ENCODE measurements around the gene DOCK2. TPM values are rescaled to one million over a fixed set of nuclear protein-coding genes. Genes with fewer than 3 reads are reported as not detected.

DOCK2 gene
- total RNA-seq, 1 donor from 2014 or later, result 1.1 TPM

GRCh38 chr5:169911448-169912212 lies 274.6 kb downstream of the DOCK2 start:
- no peak for DNase-seq (ENCODE audit: low spot score)
- Histone ChIP-seq H3K9me3 (ENCODE audit: low read depth) (no peaks in the 10 kb centered on the region), H3K36me3 (no peaks in the 10 kb centered on the region), H3F3A (ENCODE audit: low read depth) (no peaks in the 10 kb centered on the region), H3K27ac (no peak overlapping the region), H2AFZ (replicated peaks) (no peak overlapping the region), H3K4me3 (no peak overlapping the region), H3K79me2 (ENCODE audit: low read depth) (no peaks in the 10 kb centered on the region), H3K4me1 (peaks cover 5% of the 10 kb centered on the region), H4K20me1 (ENCODE audit: low read depth) (no peaks in the 10 kb centered on the region), H3K27me3 (no peaks in the 10 kb centered on the region), H3K4me2 (no peak overlapping the region), H3K9ac (no peak overlapping the region)
- no peak overlapping the region for H3K27ac Mint-ChIP-seq
- no peaks in the 10 kb centered on the region for H3K9me3 Mint-ChIP-seq
- peak; percentile 13 for TF ChIP-seq CTCF (IDR thresholded peaks at IDR 0.05)
- no peak for TF ChIP-seq EZH2 (IDR thresholded peaks at IDR 0.05)
- no peaks in the 10 kb centered on the region for H3K36me3 Mint-ChIP-seq
- peaks cover 8% of the 10 kb centered on the region for H3K4me1 Mint-ChIP-seq
- no peak overlapping the region for H3K4me3 Mint-ChIP-seq
- H3K27me3 Mint-ChIP-seq (ENCODE audit: insufficient read depth, low read depth), result no peaks in the 10 kb centered on the region

- H3K27me3 ChIP-seq, result no peaks in the 10 kb centered on the region
- H3K4me3 ChIP-seq, result no peak overlapping the region
- DNase-seq (ENCODE audit: low spot score), result no peak
- no peaks in the 10 kb centered on the region for H3K36me3 ChIP-seq
- Mint-ChIP-seq H3K4me1 (peaks cover 8% of the 10 kb centered on the region), H3K27ac (no peak overlapping the region), H3K4me3 (no peak overlapping the region), H3K36me3 (no peaks in the 10 kb centered on the region), H3K9me3 (no peaks in the 10 kb centered on the region), H3K27me3 (ENCODE audit: insufficient read depth, low read depth) (no peaks in the 10 kb centered on the region)
- no peak overlapping the region for H2AFZ ChIP-seq (replicated peaks)
- no peak overlapping the region for H3K4me2 ChIP-seq
- H3K9ac ChIP-seq, result no peak overlapping the region
- TF ChIP-seq CTCF (IDR thresholded peaks at IDR 0.05) (no peak), EZH2phosphoT487 (IDR thresholded peaks at IDR 0.05) (no peak), EZH2 (IDR thresholded peaks at IDR 0.05) (no peak)
- H3K4me1 ChIP-seq, result no peaks in the 10 kb centered on the region
- no peaks in the 10 kb centered on the region for H3K9me3 ChIP-seq (ENCODE audit: low read depth)
- no peaks in the 10 kb centered on the region for H3K79me2 ChIP-seq (ENCODE audit: low read depth)
- no peak overlapping the region for H3K27ac ChIP-seq
- no peaks in the 10 kb centered on the region for H4K20me1 ChIP-seq (ENCODE audit: low read depth)
- no peaks in the 10 kb centered on the region for H3F3A ChIP-seq (ENCODE audit: low read depth)
These were observed 276.4 kb downstream of the DOCK2 start for GRCh38 chr5:169913479-169913878.

- H3F3A ChIP-seq (ENCODE audit: low read depth), result no peaks in the 10 kb centered on the region
- H3K4me1 Mint-ChIP-seq, result peaks cover 7% of the 10 kb centered on the region
- H3K27me3 Mint-ChIP-seq (ENCODE audit: insufficient read depth, low read depth), result no peaks in the 10 kb centered on the region
- H3K27ac ChIP-seq, result no peak overlapping the region
- no peak overlapping the region for H3K4me2 ChIP-seq
- H3K27ac Mint-ChIP-seq, result no peak overlapping the region
- no peaks in the 10 kb centered on the region for H3K36me3 Mint-ChIP-seq
- no peaks in the 10 kb centered on the region for H3K79me2 ChIP-seq (ENCODE audit: low read depth)
- H3K9ac ChIP-seq, result no peak overlapping the region
- no peak for TF ChIP-seq CTCF (IDR thresholded peaks at IDR 0.05)
- no peak for TF ChIP-seq EZH2phosphoT487 (IDR thresholded peaks at IDR 0.05)
- no peak for TF ChIP-seq EZH2 (IDR thresholded peaks at IDR 0.05)
- no peaks in the 10 kb centered on the region for H3K4me1 ChIP-seq
- no peak overlapping the region for H3K4me3 Mint-ChIP-seq
- no peak overlapping the region for H2AFZ ChIP-seq (replicated peaks)
- H3K36me3 ChIP-seq, result no peaks in the 10 kb centered on the region
- peak; percentile 64 for DNase-seq (ENCODE audit: low spot score)
- H4K20me1 ChIP-seq (ENCODE audit: low read depth), result no peaks in the 10 kb centered on the region
- H3K27me3 ChIP-seq, result no peaks in the 10 kb centered on the region
- H3K4me3 ChIP-seq, result no peak overlapping the region
- no peaks in the 10 kb centered on the region for H3K9me3 ChIP-seq (ENCODE audit: low read depth)
- H3K9me3 Mint-ChIP-seq, result no peaks in the 10 kb centered on the region
These were observed 277.7 kb downstream of the DOCK2 start for GRCh38 chr5:169914766-169915165.

All from neural progenitor cell (in vitro differentiated cells).